ENCODE results near the gene USP31. TPM values are rescaled to one million over a fixed set of nuclear protein-coding genes. Genes with fewer than 3 reads are reported as not detected.

Gene USP31
- total RNA-seq, 2 experiments from 2014 or later = 1.6 to 1.7 TPM

DNA sequence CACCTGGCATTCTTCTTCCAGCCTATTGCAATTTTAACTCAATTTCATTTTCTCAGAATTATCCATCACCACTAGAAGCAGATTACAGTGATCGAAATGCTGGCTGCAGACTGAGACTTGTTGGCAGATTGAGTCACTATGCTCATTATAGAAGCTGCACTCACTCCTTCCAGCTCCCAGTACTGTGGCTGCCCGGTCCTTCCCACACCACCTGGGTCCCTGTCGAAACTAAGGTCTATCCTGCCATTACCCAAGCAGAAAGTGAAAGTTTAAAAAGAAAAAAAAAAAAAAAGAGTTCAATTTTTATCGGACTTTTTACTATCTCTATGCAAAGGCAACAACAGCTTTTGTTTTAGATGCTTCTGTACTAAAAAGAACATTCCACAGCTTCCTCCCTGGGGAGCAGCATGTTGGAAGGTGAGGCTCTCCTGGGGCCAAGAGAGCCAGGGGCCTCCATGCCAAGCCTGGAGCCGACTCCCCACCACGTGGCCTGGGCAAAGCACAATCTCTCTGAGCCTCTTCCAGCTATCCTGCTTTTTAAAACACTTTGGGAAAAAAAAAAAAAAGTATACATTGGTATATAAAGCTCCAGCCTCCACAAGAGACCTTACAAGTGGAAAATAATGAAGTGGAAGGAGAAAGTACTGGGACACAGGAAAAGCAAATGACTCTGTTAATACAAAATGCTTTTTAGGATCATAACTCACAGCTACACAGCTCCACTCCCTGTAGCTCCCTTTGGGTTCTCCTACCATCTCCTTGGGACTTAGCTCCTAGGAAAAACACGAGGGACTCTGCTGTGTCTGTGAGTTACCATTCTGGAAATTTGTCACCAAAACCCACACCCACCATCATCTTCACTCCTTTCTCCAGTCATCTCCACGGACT is 77.8 kb downstream of the USP31 start:
- Mint-ChIP-seq H3K4me3 (no peak overlapping the region), H3K4me1 (ENCODE audit: low read depth) (no peaks in the 10 kb centered on the region), H3K36me3 (ENCODE audit: low read depth) (peaks cover 45% of the 10 kb centered on the region), H3K27me3 (no peaks in the 10 kb centered on the region), H3K9me3 (no peaks in the 10 kb centered on the region), H3K27ac (no peak overlapping the region)
- H3K9me3 ChIP-seq (ENCODE audit: control insufficient read depth in 1 of 2, insufficient read depth in 1 of 2, low read length in 2 of 2) = no peaks in the 10 kb centered on the region
- no peaks in the 10 kb centered on the region for H3K27me3 ChIP-seq (ENCODE audit: control insufficient read depth in 1 of 2, insufficient read depth in 2 of 2, low read length in 2 of 2)
- no peaks in the 10 kb centered on the region for H3K4me1 ChIP-seq (ENCODE audit: insufficient read depth, low read length)
- DNase-seq (no peak), ATAC-seq (ENCODE audit: poor library complexity) (no peak)
- H3K27ac ChIP-seq (ENCODE audit: low read depth in 1 of 2, low read length in 2 of 2) = no peak overlapping the region
- CTCF ChIA-PET = no interaction called here
- intact Hi-C loops (cut with DNase I, micrococcal nuclease) = no loop called here
- peaks cover 15% of the 10 kb centered on the region for H3K36me3 ChIP-seq (ENCODE audit: insufficient read depth, low read length)
- POLR2A ChIA-PET = no interaction called here
- H3K4me3 ChIP-seq (ENCODE audit: low read length) = no peak overlapping the region
- TF ChIP-seq CTCF (IDR thresholded peaks at IDR 0.05) = no peak

DNA sequence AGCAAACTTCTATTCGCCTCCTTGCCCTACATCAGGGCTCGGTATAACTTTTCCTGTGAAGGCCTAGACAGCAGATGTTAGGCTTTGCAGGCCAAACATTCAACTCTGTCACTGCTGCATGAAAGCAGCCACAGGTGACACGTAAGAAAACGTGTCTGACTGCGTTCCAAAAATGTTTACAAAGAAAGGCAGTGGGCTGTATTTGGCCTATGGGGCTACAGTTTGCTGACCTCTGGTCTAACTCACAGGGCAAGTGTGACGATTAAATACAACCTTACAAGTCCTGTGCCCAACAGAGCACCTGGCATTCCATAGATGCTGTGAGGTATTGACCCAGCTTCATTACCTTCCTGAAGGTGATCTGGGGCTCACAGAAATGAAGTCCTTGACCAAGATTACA is 79.4 kb downstream of the USP31 start:
- Histone ChIP-seq H3K4me1 (ENCODE audit: insufficient read depth, low read length) (no peaks in the 10 kb centered on the region), H3K27me3 (ENCODE audit: control insufficient read depth in 1 of 2, insufficient read depth in 2 of 2, low read length in 2 of 2) (no peaks in the 10 kb centered on the region), H3K9me3 (ENCODE audit: control insufficient read depth in 1 of 2, insufficient read depth in 1 of 2, low read length in 2 of 2) (no peaks in the 10 kb centered on the region), H3K27ac (ENCODE audit: low read depth in 1 of 2, low read length in 2 of 2) (no peak overlapping the region), H3K4me3 (ENCODE audit: low read length) (no peak overlapping the region), H3K36me3 (ENCODE audit: insufficient read depth, low read length) (peaks cover 15% of the 10 kb centered on the region)
- no peaks in the 10 kb centered on the region for H3K27me3 Mint-ChIP-seq
- intact Hi-C loops (cut with DNase I, micrococcal nuclease) = no loop called here
- ATAC-seq (ENCODE audit: poor library complexity) = no peak
- TF ChIP-seq CTCF (IDR thresholded peaks at IDR 0.05) = no peak
- H3K36me3 Mint-ChIP-seq (ENCODE audit: low read depth) = peaks cover 45% of the 10 kb centered on the region
- no peaks in the 10 kb centered on the region for H3K9me3 Mint-ChIP-seq
- ChIA-PET CTCF (no interaction called here), POLR2A (no interaction called here)
- no peak overlapping the region for H3K27ac Mint-ChIP-seq
- DNase-seq = no peak
- no peaks in the 10 kb centered on the region for H3K4me1 Mint-ChIP-seq (ENCODE audit: low read depth)
- no peak overlapping the region for H3K4me3 Mint-ChIP-seq

DNA sequence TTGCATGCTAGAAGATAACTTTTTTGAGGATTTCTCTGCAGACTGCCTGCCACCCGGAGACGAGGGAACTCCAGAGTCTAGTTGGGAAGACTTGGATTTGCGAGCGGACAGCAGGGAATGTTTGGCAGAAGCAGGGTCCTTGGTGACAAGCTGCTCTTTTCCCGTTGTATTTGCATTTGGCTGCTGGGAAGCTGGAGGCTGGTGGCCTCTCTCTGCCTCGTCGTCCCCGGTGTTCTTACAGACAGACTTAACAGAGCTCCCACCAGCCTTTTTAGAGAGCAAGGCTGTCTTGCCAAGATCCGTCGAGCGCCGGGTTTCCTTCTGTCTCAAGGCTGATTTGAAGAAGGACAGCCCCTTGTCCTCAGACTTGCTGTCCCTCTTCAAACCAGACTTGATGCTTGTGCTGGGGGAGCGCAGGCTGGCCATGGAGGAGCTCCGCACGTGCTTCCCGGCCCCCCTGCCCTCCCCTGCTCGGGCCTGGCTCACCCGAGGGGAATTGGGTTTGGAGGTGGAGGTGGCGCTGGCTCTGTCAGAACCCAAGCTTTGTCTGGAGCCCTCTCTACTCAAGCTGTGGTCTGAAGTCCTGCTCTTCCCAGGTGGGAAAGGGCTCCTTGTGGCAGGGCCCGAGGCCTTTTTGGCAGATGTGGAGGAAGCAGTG is 81.0 kb downstream of the USP31 start:
- Histone ChIP-seq H3K4me3 (ENCODE audit: low read length) (no peak overlapping the region), H3K27me3 (ENCODE audit: control insufficient read depth in 1 of 2, insufficient read depth in 2 of 2, low read length in 2 of 2) (no peaks in the 10 kb centered on the region), H3K27ac (ENCODE audit: low read depth in 1 of 2, low read length in 2 of 2) (no peak overlapping the region), H3K4me1 (ENCODE audit: insufficient read depth, low read length) (no peaks in the 10 kb centered on the region), H3K36me3 (ENCODE audit: insufficient read depth, low read length) (peaks cover 13% of the 10 kb centered on the region), H3K9me3 (ENCODE audit: control insufficient read depth in 1 of 2, insufficient read depth in 1 of 2, low read length in 2 of 2) (no peaks in the 10 kb centered on the region)
- ChIA-PET CTCF (no interaction called here), POLR2A (no interaction called here)
- Mint-ChIP-seq H3K27ac (no peak overlapping the region), H3K9me3 (no peaks in the 10 kb centered on the region), H3K36me3 (ENCODE audit: low read depth) (peaks cover 43% of the 10 kb centered on the region), H3K4me1 (ENCODE audit: low read depth) (no peaks in the 10 kb centered on the region), H3K4me3 (no peak overlapping the region), H3K27me3 (no peaks in the 10 kb centered on the region)
- ATAC-seq (ENCODE audit: poor library complexity) (no peak), DNase-seq (no peak)
- intact Hi-C loops (cut with DNase I, micrococcal nuclease) = no loop called here
- TF ChIP-seq CTCF (IDR thresholded peaks at IDR 0.05) = no peak

Data from CD4-positive, alpha-beta T cell (primary cell).